ENCODE data around the gene TULP1. TPM values are rescaled to one million over a fixed set of nuclear protein-coding genes. Genes with fewer than 3 reads are reported as not detected.

Gene TULP1
- total RNA-seq, 1 experiment from 2014 or later, result not detected

- Histone ChIP-seq H4K8ac (replicated peaks; ENCODE audit: insufficient read length, low read depth, low read length) (no peak overlapping the region), H3K4ac (ENCODE audit: low read depth, low read length) (no peak overlapping the region), H2BK12ac (ENCODE audit: insufficient read length, low read depth, low read length) (no peak overlapping the region), H3K23ac (ENCODE audit: insufficient read length, low read depth, low read length) (no peak overlapping the region), H2AFZ (ENCODE audit: low read length) (no peak overlapping the region), H3K4me1 (ENCODE audit: insufficient read depth, low read length) (peaks cover 6% of the 10 kb centered on the region; the same call in 1 of the 2 replicates), H3K4me2 (ENCODE audit: insufficient read depth, insufficient read length, low read length) (no peak overlapping the region), H3K79me1 (ENCODE audit: insufficient read depth, low read depth, low read length, poor library complexity, severe bottlenecking) (no peaks in the 10 kb centered on the region), H4K5ac (ENCODE audit: insufficient read length, low read depth, low read length) (no peak overlapping the region), H4K91ac (ENCODE audit: insufficient read length, low read depth, low read length) (no peak overlapping the region), H2BK5ac (ENCODE audit: insufficient read length, low read length) (no peak overlapping the region), H3K79me2 (ENCODE audit: insufficient read depth, low read length) (no peaks in the 10 kb centered on the region), H2BK120ac (ENCODE audit: low read depth, low read length, poor library complexity, severe bottlenecking) (no peak overlapping the region), H2BK15ac (ENCODE audit: low read depth, low read length) (no peak overlapping the region), H3K27me3 (ENCODE audit: insufficient read depth, low read length) (no peaks in the 10 kb centered on the region; the same call in 1 of the 2 replicates), H3K18ac (ENCODE audit: insufficient read length, low read depth, low read length) (no peak overlapping the region), H3T11ph (ENCODE audit: low read length) (no peak overlapping the region), H3K9ac (ENCODE audit: extremely low read depth, insufficient read length, low read length) (no peak overlapping the region), H2AK5ac (ENCODE audit: insufficient read length, low read length) (no peak overlapping the region), H3K27ac (ENCODE audit: insufficient read length, low read depth, low read length) (no peak overlapping the region), H3K9me3 (ENCODE audit: control insufficient read depth, low read depth, low read length) (no peaks in the 10 kb centered on the region), H3K56ac (ENCODE audit: insufficient read length, low read depth, low read length) (no peak overlapping the region), H3K23me2 (ENCODE audit: insufficient read length, low read depth, low read length, poor library complexity, severe bottlenecking) (peaks cover 3% of the 10 kb centered on the region), H3K14ac (ENCODE audit: insufficient read depth, low read length) (no peak overlapping the region; the same call in 1 of the 2 replicates), H2BK20ac (ENCODE audit: low read depth, low read length, poor library complexity, severe bottlenecking) (no peak overlapping the region), H4K20me1 (ENCODE audit: control insufficient read depth, insufficient read depth, insufficient read length) (no peaks in the 10 kb centered on the region)
- Mint-ChIP-seq H3K36me3 (ENCODE audit: insufficient read depth in 1 of 3, low read depth in 3 of 3) (no peaks in the 10 kb centered on the region), H3K27me3 (ENCODE audit: low read depth) (peaks cover 19% of the 10 kb centered on the region), H3K27ac (no peak overlapping the region), H3K9me3 (no peaks in the 10 kb centered on the region), H3K4me3 (no peak overlapping the region; a peak in 1 of 5 replicates), H3K4me1 (peaks cover 28 to 57% of the 10 kb centered on the region in 2 experiments)
- WGBS (ENCODE audit: extremely low coverage, insufficient read length, low lambda C conversion rate), result no CpG with 5 or more reads among the region's 7 CpGs
- no peak for DNase-seq
- TF ChIP-seq CTCF (conservative IDR thresholded peaks at IDR 0.05), result no peak
These were observed 1.7 kb downstream of the TULP1 start for GRCh38 chr6:35510916-35511561.
